NOMO-1 (cell line): ENCODE results near the gene CLC.
"Not testable (repeated sequence)": the region's sequence is repeated elsewhere in the genome, so short reads cannot be mapped to it uniquely, and the experiment has no call there.

Experiments used
- DNase-seq, 2 experiments: peaks; one replicate each; lab custom pipeline; 2025; ENCODE audit not compliant: unreplicated experiment in 2 of 2; lab: John Stamatoyannopoulos, UW

CLC gene

GRCh38 chr19:39731685-39732084 lies 6.1 kb downstream of the CLC start:
- DNase-seq, result no peak

DNA sequence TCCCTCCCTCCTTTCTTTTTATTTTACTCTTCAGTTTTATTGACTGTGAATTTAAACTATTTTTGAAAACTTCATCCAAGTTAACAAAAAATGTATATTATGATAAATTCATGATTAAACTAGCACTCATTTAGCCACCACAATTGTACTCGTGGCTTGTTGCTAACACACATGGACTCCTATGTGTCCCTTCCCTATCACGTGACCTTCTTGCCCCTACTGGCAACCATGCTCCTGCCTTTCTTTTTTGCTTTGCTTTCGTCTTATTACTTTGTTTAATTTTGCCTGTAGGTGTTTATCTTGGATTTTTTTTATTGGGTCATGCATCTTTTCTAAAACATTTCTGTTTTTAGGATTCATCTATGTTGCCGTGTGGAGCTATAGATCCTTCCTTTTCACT lies 8.2 kb downstream of the CLC start:
- DNase-seq, result no peak

GRCh38 chr19:39728040-39728439 lies 9.8 kb downstream of the CLC start:
- DNase-seq, result no peak

- DNase-seq, result no peak
These were observed 10.6 kb downstream of the CLC start for GRCh38 chr19:39727070-39727800.

- no peak for DNase-seq
These were observed 11.8 kb downstream of the CLC start for GRCh38 chr19:39725995-39726394.

DNA sequence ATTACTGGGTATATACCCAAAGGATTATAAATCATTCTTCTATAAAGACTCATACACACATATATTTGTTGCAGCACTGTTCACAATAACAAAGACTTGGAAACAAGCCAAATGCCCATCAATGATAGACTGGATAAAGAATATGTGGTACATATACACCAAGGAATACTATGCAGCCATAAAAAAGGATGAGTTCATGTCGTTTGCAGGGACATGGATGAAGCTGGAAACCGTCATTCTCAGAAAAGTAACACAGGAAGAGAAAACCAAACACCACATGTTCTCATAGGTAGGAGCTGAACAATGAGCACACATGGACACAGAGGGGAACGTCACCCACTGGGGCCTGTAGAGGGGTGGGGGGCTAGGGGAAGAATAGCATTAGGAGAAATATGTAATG lies 17.7 kb downstream of the CLC start:
- not testable (repeated sequence) for DNase-seq

DNA sequence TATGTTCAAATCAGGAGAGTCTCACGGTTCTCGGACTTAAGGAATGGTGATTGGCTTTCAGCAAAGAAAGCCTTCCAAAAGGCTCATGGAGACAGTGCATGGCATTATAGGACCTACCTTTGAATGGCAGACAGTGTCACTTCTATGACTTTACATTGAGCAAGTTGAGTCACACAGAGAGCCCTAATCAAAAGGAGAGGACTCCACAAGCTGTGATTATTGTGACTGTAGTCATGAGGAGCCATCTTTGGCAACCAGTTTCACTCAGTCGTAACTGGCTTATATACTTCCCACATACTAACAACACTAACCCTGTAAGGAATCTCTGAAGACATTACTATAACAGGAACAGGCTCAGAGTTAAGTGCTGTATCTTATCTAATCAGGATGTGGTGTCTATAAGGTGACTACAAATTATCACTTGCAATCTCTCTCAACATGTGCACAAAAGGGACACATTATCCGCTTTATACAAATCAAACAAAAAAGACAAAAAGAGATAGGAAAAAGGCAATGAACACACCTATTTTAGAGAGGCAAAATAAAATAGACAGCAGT lies 27.4 kb downstream of the CLC start:
- DNase-seq, result no peak

DNA sequence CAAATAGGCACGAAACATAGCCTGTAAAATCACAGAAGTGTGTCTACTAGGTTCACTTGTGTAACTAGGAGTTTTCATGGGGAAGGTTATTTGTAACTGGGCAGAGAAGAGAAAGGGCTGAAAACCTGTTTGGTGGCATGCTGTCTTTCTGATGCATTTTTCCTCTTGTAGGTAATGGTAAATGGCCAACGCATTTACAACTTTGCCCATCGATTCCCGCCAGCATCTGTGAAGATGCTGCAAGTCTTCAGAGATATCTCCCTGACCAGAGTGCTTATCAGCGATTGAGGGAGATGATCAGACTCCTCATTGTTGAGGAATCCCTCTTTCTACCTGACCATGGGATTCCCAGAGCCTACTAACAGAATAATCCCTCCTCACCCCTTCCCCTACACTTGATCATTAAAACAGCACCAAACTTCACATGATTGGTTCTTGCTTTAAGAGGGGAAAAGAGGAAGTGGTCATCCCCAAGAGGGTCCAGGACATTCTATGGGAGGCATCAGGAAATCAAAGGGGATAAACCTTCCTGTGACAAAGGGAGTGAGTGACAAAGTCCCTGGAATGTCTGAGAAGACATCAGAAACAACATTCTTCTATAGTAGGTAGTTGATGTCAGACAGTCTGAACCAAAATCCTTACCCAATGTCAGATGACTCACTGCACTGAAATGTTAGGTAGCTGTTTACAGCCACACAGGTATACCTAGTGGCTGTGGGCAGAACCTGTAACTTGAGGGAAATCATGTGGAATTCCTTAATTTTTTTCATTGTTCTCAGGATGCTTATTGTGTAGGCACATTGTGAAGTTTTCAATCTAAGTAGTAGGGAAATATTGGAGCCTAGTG lies 28.6 kb downstream of the CLC start:
- DNase-seq, result no peak

- no peak for DNase-seq
These were observed 29.2 kb downstream of the CLC start for GRCh38 chr19:39708594-39708993.

- DNase-seq, result no peak
These were observed 32.1 kb downstream of the CLC start for GRCh38 chr19:39705578-39706188.

GRCh38 chr19:39704181-39705044 lies 33.4 kb downstream of the CLC start, which contains the start of gene LGALS14:
TSS of gene LGALS14 (plus strand) at chr19:39704481. CDS start at chr19:39704529, 48 bp downstream.
- no peak for DNase-seq

GRCh38 chr19:39701291-39701690 lies 36.5 kb downstream of the CLC start:
- no peak for DNase-seq

DNA sequence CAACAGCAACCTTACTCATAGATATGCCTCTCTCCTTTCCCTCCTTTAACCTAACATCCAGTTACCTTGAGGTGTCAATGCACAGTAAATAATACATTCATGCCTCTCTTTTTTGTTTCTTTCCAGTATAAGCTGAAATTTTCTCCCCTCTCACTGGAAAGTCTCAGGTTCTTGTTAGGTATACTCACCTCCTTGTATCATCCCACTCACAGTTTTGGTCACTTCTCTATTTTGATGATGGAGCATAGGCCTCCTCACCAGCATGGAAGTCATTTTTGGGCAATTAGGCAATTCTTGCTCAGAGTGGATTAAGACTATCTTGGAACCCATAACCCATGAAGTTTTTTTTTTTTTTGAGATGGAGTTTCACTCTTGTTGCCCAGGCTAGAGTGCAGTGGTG lies 39.3 kb downstream of the CLC start:
- no peak for DNase-seq

DNA sequence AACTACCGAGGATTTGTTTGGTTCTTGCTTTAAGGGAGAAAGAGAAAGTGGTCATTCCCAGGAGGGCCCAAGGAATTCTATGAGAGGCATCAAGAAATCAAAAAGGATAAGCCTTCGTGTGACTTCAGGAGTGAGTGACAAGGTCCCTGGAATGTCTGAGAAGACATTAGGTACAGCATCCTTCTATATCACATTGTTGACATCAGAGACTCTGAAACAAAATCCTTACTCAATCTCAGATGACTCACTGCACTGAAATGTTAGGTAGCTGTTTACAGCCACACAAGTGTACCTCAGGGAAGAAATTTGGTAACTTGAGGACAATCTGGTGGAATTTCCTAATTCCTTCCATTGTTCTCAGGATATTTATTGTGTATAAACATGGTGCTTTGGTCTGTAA lies 41.4 kb downstream of the CLC start:
- no peak for DNase-seq

GRCh38 chr19:39695759-39696158 lies 42.1 kb downstream of the CLC start:
- no peak for DNase-seq

DNA sequence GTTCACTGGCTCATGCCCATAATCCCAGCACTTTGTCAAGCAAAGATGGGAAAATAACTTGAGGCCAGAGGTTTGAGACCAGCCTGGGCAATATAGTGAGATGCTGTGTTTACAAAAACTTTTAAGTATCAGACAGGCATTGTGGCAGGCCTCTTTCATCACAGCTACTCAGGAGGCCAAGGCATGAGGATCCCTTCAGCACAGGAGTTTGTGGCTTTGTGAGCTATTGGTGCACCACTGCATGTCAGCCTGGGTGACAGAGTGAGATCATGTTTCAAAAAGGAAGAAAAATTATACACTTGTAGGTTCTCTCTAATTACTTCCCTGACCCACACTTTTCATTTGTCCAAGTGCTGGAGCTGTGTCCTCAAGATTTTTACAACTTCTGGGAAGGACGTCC lies 45.0 kb downstream of the CLC start:
- DNase-seq, result no peak

DNA sequence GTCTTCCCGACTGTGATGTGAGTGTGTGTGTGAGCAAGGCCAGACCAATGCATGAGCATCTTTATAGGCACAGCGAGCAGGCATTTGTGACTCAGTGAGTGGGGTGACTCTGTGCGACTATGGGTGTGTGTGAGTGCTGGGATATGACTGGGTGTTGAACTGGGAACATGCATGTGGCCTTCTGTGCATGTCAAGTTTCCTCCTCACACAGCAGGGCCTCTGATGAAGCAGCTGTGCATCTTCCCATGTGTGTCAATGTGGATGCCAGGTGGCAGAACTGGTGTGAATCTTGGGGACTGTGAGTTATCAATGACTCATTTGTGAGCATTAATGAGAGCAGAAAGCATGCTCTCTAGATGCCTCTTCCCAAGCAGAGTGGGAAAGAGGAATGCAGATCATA lies 45.7 kb downstream of the CLC start:
- no peak for DNase-seq

GRCh38 chr19:39688637-39689036 lies 49.2 kb downstream of the CLC start:
- not testable (repeated sequence) for DNase-seq

- DNase-seq, result no peak
These were observed 51.1 kb downstream of the CLC start for GRCh38 chr19:39686739-39687138.

DNA sequence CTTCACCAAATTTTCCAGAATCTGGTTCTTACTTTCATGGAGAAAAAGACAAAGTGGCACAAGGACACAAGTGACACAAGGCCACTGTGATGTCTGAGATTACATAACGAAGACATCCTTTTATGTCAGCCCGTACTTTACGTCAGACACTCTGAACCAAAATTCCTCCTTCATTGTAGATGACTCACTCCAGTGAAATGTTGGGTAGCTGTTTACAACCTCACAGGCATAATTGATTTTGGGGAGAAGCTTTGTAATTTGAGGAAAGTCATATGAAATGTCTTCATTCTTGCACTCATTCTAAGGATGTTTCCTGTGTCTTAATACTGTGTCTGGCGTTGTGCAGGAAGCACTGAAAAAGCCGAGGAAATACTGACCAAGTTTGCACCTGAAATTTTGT lies 53.6 kb downstream of the CLC start:
- no peak for DNase-seq
